HG03520 (cell line): ENCODE data around the gene RYR3.

ENCODE experiments used
- ATAC-seq: cut with Tn5 transposase; IDR thresholded peaks from one replicate; pipeline ENCODE4 v1.9.1; 2021; ENCODE audit warnings: mild to moderate bottlenecking, moderate library complexity; ENCODE audit not compliant: unreplicated experiment

The RYR3 gene

GRCh38 chr15:33638453-33638852 lies 327.7 kb downstream of the RYR3 start:
- no peak for ATAC-seq

GRCh38 chr15:33639051-33639450 lies 328.3 kb downstream of the RYR3 start:
- no peak for ATAC-seq

- no peak for ATAC-seq
Measured at GRCh38 chr15:33639456-33639855, 328.7 kb downstream of the RYR3 start.

- no peak for ATAC-seq
Measured at GRCh38 chr15:33639978-33640377, 329.2 kb downstream of the RYR3 start.

- ATAC-seq = no peak
Measured at GRCh38 chr15:33641069-33641468, 330.3 kb downstream of the RYR3 start.

- ATAC-seq = no peak
Measured at GRCh38 chr15:33644304-33644703, 333.5 kb downstream of the RYR3 start.

GRCh38 chr15:33646744-33647143 lies 336.0 kb downstream of the RYR3 start:
- ATAC-seq = no peak

- ATAC-seq = no peak
Measured at GRCh38 chr15:33649217-33649933, 338.6 kb downstream of the RYR3 start.

GRCh38 chr15:33654860-33655259 lies 344.1 kb downstream of the RYR3 start:
- ATAC-seq = no peak

- ATAC-seq = no peak
Measured at GRCh38 chr15:33655488-33655887, 344.7 kb downstream of the RYR3 start.

GRCh38 chr15:33656168-33656567 lies 345.4 kb downstream of the RYR3 start:
- ATAC-seq = no peak

GRCh38 chr15:33660151-33660550 lies 349.4 kb downstream of the RYR3 start:
- ATAC-seq = no peak

- no peak for ATAC-seq
Measured at GRCh38 chr15:33662014-33662413, 351.2 kb downstream of the RYR3 start.

GRCh38 chr15:33664947-33665346 lies 354.2 kb downstream of the RYR3 start:
- ATAC-seq = no peak

- ATAC-seq = no peak
Measured at GRCh38 chr15:33670567-33670966, 359.8 kb downstream of the RYR3 start.

- ATAC-seq = peak; percentile 80
Measured at GRCh38 chr15:33671456-33671855, 360.7 kb downstream of the RYR3 start.

GRCh38 chr15:33675246-33675645 lies 364.5 kb downstream of the RYR3 start:
- ATAC-seq = no peak

GRCh38 chr15:33677238-33677830 lies 366.6 kb downstream of the RYR3 start:
- ATAC-seq = no peak

- ATAC-seq = no peak
Measured at GRCh38 chr15:33678176-33678575, 367.4 kb downstream of the RYR3 start.

GRCh38 chr15:33678602-33679001 lies 367.8 kb downstream of the RYR3 start:
- no peak for ATAC-seq

- no peak for ATAC-seq
Measured at GRCh38 chr15:33679061-33679460, 368.3 kb downstream of the RYR3 start.

- ATAC-seq = no peak
Measured at GRCh38 chr15:33680336-33680735, 369.6 kb downstream of the RYR3 start.
